IMR-90 (cell line): ENCODE measurements around the gene ZG16B. TPM values are rescaled to one million over a fixed set of nuclear protein-coding genes. Genes with fewer than 3 reads are reported as not detected.

Experiments
- ATAC-seq: fragments of 200-7000 bp; cut with Tn5 transposase; 2 replicates; pipeline ENCODE4 v1.9.1; 2020; ENCODE audit warnings: low read depth, mild to moderate bottlenecking, moderate library complexity
- BruUV-seq: library from RNA; stranded (reverse); fragments of 400-500 nt; replicated peaks from 2 replicates; lab custom pipeline; 2021; lab: Mats Ljungman, UMichigan
- CTCF ChIA-PET: fragments of 300-600 bp; formaldehyde crosslinking; extraction: SDS; loops from one replicate; lab custom pipeline; 2021; ENCODE audit warnings: antibody characterized with exemption; lab: Yijun Ruan, JAX
- POLR2A ChIA-PET: fragments of 300-600 bp; sonication (Branson Sonifier 250); formaldehyde crosslinking; loops from one replicate; lab custom pipeline; 2022; ENCODE audit warnings: antibody characterized with exemption; ENCODE audit not compliant: unreplicated experiment; lab: Charles Lee
- DNase-seq: peaks from one replicate; pipeline ENCODE4 v3.0.0; 2013
- H2AFZ ChIP-seq: replicated peaks from 2 replicates; pipeline ENCODE3; 2013; ENCODE audit warnings: low read length, mild to moderate bottlenecking; ENCODE audit not compliant: poor library complexity
- H2AK5ac ChIP-seq: 2 replicates; pipeline ENCODE4 v1.6.1; 2013; ENCODE audit warnings: low read depth, low read length, inconsistent platforms
- H2AK9ac ChIP-seq: replicated peaks from 2 replicates; pipeline ENCODE3; 2013; ENCODE audit warnings: mild to moderate bottlenecking, low read depth, low read length, moderate library complexity; ENCODE audit not compliant: poor library complexity
- H2BK120ac ChIP-seq: 2 replicates; pipeline ENCODE4 v1.6.1; 2013; ENCODE audit warnings: low read depth, low read length, inconsistent platforms
- H2BK15ac ChIP-seq: 3 replicates; pipeline ENCODE4 v1.6.1; 2013; ENCODE audit warnings: low read depth, low read length, inconsistent platforms
- H2BK20ac ChIP-seq: 2 replicates; pipeline ENCODE4 v1.6.1; 2013; ENCODE audit warnings: low read depth, mild to moderate bottlenecking, inconsistent platforms, low read length, moderate library complexity
- H2BK5ac ChIP-seq: 2 replicates; pipeline ENCODE4 v1.6.1; 2013; ENCODE audit warnings: mild to moderate bottlenecking, low read depth, low read length, inconsistent platforms; ENCODE audit not compliant: poor library complexity, severe bottlenecking
- H3K14ac ChIP-seq: replicated peaks from 2 replicates; pipeline ENCODE4 v1.6.1; 2013; ENCODE audit warnings: low read depth, low read length, inconsistent platforms
- H3K18ac ChIP-seq: 2 replicates; pipeline ENCODE4 v1.6.1; 2013; ENCODE audit warnings: low read depth, low read length, control low read depth
- H3K23ac ChIP-seq: 2 replicates; pipeline ENCODE4 v1.6.1; 2013; ENCODE audit warnings: low read depth, low read length, inconsistent platforms
- H3K27ac ChIP-seq: 2 replicates; pipeline ENCODE4 v1.5.1; 2013; ENCODE audit warnings: mild to moderate bottlenecking, control low read depth, low read length; ENCODE audit not compliant: insufficient read depth
- H3K27me3 ChIP-seq: 2 replicates; pipeline ENCODE4 v1.6.1; 2013; ENCODE audit warnings: low read length; ENCODE audit not compliant: control insufficient read depth, insufficient read depth
- H3K36me3 ChIP-seq: 2 replicates; pipeline ENCODE4 v1.6.1; 2013; ENCODE audit warnings: low read length, mixed read lengths; ENCODE audit not compliant: control insufficient read depth, insufficient read depth
- H3K4ac ChIP-seq: 2 replicates; pipeline ENCODE4 v1.6.1; 2013; ENCODE audit warnings: low read depth, low read length, inconsistent platforms
- H3K4me1 ChIP-seq: 2 replicates; pipeline ENCODE4 v1.6.1; 2013; ENCODE audit warnings: low read length, mixed read lengths; ENCODE audit not compliant: control insufficient read depth, insufficient read depth
- H3K4me2 ChIP-seq: 2 replicates; pipeline ENCODE4 v1.6.1; 2013; ENCODE audit warnings: low read depth, mild to moderate bottlenecking, control low read depth, low read length, moderate library complexity
- H3K4me3 ChIP-seq: 2 replicates; pipeline ENCODE4 v1.5.1; 2013; ENCODE audit warnings: low read depth, mild to moderate bottlenecking, control low read depth, low read length, moderate library complexity; ENCODE audit not compliant: insufficient read depth
- H3K56ac ChIP-seq: 2 replicates; pipeline ENCODE4 v1.6.1; 2013; ENCODE audit warnings: low read length, inconsistent platforms; ENCODE audit not compliant: insufficient read depth; ENCODE audit errors: extremely low read depth
- H3K79me1 ChIP-seq, 2 experiments: 2 replicates each; pipeline ENCODE4 v1.6.1; 2013; ENCODE audit warnings: low read length in 2 of 2, inconsistent platforms in 1 of 2, low read depth in 1 of 2
- H3K9ac ChIP-seq: 2 replicates; pipeline ENCODE4 v1.6.1; 2013; ENCODE audit warnings: low read depth, low read length, control low read depth
- H3K9me1 ChIP-seq: 2 replicates; pipeline ENCODE4 v1.6.1; 2013; ENCODE audit warnings: low read length, inconsistent platforms; ENCODE audit not compliant: insufficient read depth
- H3K9me3 ChIP-seq: 2 replicates; pipeline ENCODE4 v1.6.1; 2013; ENCODE audit warnings: low read length; ENCODE audit not compliant: control insufficient read depth, insufficient read depth
- H4K20me1 ChIP-seq: 2 replicates; pipeline ENCODE4 v1.6.1; 2013; ENCODE audit warnings: low read length, inconsistent platforms; ENCODE audit not compliant: insufficient read depth
- H4K5ac ChIP-seq: 2 replicates; pipeline ENCODE4 v1.6.1; 2013; ENCODE audit warnings: mild to moderate bottlenecking, low read depth, low read length, control low read depth
- H4K8ac ChIP-seq, 2 experiments: 2 replicates each; pipeline ENCODE4 v1.6.1; 2013; ENCODE audit warnings: low read depth in 2 of 2, low read length in 2 of 2, control low read depth in 1 of 2, inconsistent platforms in 1 of 2
- H4K91ac ChIP-seq: 2 replicates; pipeline ENCODE4 v1.6.1; 2013; ENCODE audit warnings: low read depth, low read length, inconsistent platforms; ENCODE audit not compliant: insufficient read depth
- BHLHE40 ChIP-seq: fragments of 150-350 bp; IDR thresholded peaks from 2 replicates; pipeline ENCODE4 v1.6.1; 2016; ENCODE audit warnings: mild to moderate bottlenecking, low read depth, low read length
- CEBPB ChIP-seq: IDR thresholded peaks from 2 replicates; pipeline ENCODE4 v1.6.1; 2012; ENCODE audit warnings: low read depth, low read length, improper control_type of control experiment
- CHD1 ChIP-seq: IDR thresholded peaks from 2 replicates; pipeline ENCODE4 v1.6.1; 2012; ENCODE audit warnings: low read depth, low read length, improper control_type of control experiment
- FOS ChIP-seq: fragments of 150-350 bp; IDR thresholded peaks from 2 replicates; pipeline ENCODE4 v1.6.1; 2016; ENCODE audit warnings: low read depth, low read length
- MAFK ChIP-seq: IDR thresholded peaks from 2 replicates; pipeline ENCODE4 v1.6.1; 2012; ENCODE audit warnings: low read depth, low read length, improper control_type of control experiment
- MAZ ChIP-seq: IDR thresholded peaks from 2 replicates; pipeline ENCODE4 v1.6.1; 2012; ENCODE audit warnings: low read depth, mild to moderate bottlenecking, low read length, improper control_type of control experiment, moderate library complexity, borderline replicate concordance
- MXI1 ChIP-seq: IDR thresholded peaks from 2 replicates; pipeline ENCODE4 v1.6.1; 2012; ENCODE audit warnings: low read depth, mild to moderate bottlenecking, low read length, moderate library complexity, borderline replicate concordance
- NFE2L2 ChIP-seq: fragments of 150-350 bp; IDR thresholded peaks from 2 replicates; pipeline ENCODE4 v1.6.1; 2016; ENCODE audit warnings: low read depth, mild to moderate bottlenecking, low read length
- POLR2A ChIP-seq: IDR thresholded peaks from 2 replicates; pipeline ENCODE4 v1.6.1; 2012; ENCODE audit warnings: mild to moderate bottlenecking, low read depth, low read length
- RAD21 ChIP-seq: IDR thresholded peaks from 2 replicates; pipeline ENCODE4 v1.6.1; 2012; ENCODE audit warnings: low read length, improper control_type of control experiment
- RCOR1 ChIP-seq: IDR thresholded peaks from 2 replicates; pipeline ENCODE4 v1.6.1; 2012; ENCODE audit warnings: mild to moderate bottlenecking, low read length, improper control_type of control experiment; ENCODE audit not compliant: insufficient replicate concordance
- RFX5 ChIP-seq: IDR thresholded peaks from 2 replicates; pipeline ENCODE4 v1.8.0; 2012; ENCODE audit warnings: low read depth, mild to moderate bottlenecking, low read length, moderate library complexity
- SMC3 ChIP-seq: fragments of 150-350 bp; IDR thresholded peaks from 2 replicates; pipeline ENCODE4 v1.6.1; 2016; ENCODE audit warnings: low read depth, mild to moderate bottlenecking, antibody characterized with exemption, low read length, moderate library complexity
- USF2 ChIP-seq: fragments of 150-350 bp; IDR thresholded peaks from 2 replicates; pipeline ENCODE4 v1.6.1; 2017; ENCODE audit warnings: mild to moderate bottlenecking, antibody characterized with exemption, low read length, low read depth
- WGBS, 2 experiments: methylation state at CpG; one replicate each; pipeline versions ENCODE4 v1.1.5 to v1.1.7; 2013; ENCODE audit warnings: missing lambda C conversion rate in 2 of 2; ENCODE audit not compliant: insufficient read length in 1 of 2; ENCODE audit errors: extremely low coverage in 2 of 2; 5-methylcytosine and 5-hydroxymethylcytosine counted together
- dilution Hi-C: fragments of 300-500 bp; cut with HindIII; formaldehyde crosslinking; loops from one replicate; pipeline ENCODE4 v1.14.3; 2018; ENCODE audit warnings: low sequenced_read_pairs; ENCODE audit not compliant: unreplicated experiment
- in situ Hi-C: fragments of 300-500 bp; cut with MboI; formaldehyde crosslinking; loops from 3 replicates; pipeline ENCODE4 v1.14.3; 2019; ENCODE audit warnings: low sequenced_read_pairs, inconsistent platforms, mixed read lengths
- intact Hi-C: fragments of 100-400 bp; cut with micrococcal nuclease; formaldehyde crosslinking; loops from 2 replicates; pipeline ENCODE4 v1.10.0; 2022
- polyA plus RNA-seq, 3 experiments: library from polyadenylated mRNA; depleted of rRNA; stranded (reverse); fragments of >200 nt; gene quantifications; 2 replicates each; pipeline ENCODE4 v1.2.3, GENCODE V29; 2012; ENCODE audit warnings: low replicate concordance in 1 of 3
- total RNA-seq: library from RNA; depleted of rRNA; stranded (reverse); fragments of >200 nt; gene quantifications from 2 replicates; pipeline ENCODE4 v1.2.3, GENCODE V29; 2012
- TF ChIP-seq, protein P1 (sequence below): fragments of 150-350 bp; IDR thresholded peaks from 2 replicates; pipeline ENCODE4 v1.6.1; 2016; ENCODE audit warnings: low read depth, mild to moderate bottlenecking, low read length, moderate library complexity, borderline replicate concordance
- TF ChIP-seq, protein P2 (sequence below): conservative IDR thresholded peaks from 2 replicates; pipeline ENCODE4 v1.5.1; 2012; ENCODE audit warnings: mild to moderate bottlenecking, low read depth, low read length, improper control_type of control experiment

The ZG16B gene
- total and polyA plus RNA-seq, 2 of the 4 experiments (the other 2 are of a cell fraction): 0.54 to 0.65 TPM

GRCh38 chr16:2843526-2843925 lies 13.4 kb downstream of the ZG16B start:
- no peak overlapping the region for H2BK5ac ChIP-seq
- no peak overlapping the region for H3K4ac ChIP-seq
- no peak overlapping the region for H3K4me3 ChIP-seq
- no peaks in the 10 kb centered on the region; the same call in 1 of the 2 replicates for H3K27me3 ChIP-seq
- peaks cover 6% of the 10 kb centered on the region for H3K9me1 ChIP-seq
- dilution Hi-C loops (no loop called here), intact Hi-C loops (no loop called here), in situ Hi-C loops (no loop called here)
- H4K8ac ChIP-seq: no peak overlapping the region
- no peak overlapping the region for H4K5ac ChIP-seq
- no peak for ATAC-seq
- no peak overlapping the region for H2BK15ac ChIP-seq
- H3K14ac ChIP-seq: no peak overlapping the region
- no peaks in the 10 kb centered on the region for H3K79me1 ChIP-seq
- no peak overlapping the region for H2BK20ac ChIP-seq
- no peak overlapping the region for H3K4me2 ChIP-seq
- no peak overlapping the region for H3K27ac ChIP-seq
- H2AK5ac ChIP-seq: no peak overlapping the region; the same call in 1 of the 2 replicates
- ChIA-PET CTCF (interaction anchor here (3.1 kb wide), 1 partner anchor 25 kb away, joined by 14 read pairs; no protein-coding TSS in a partner anchor), POLR2A (no interaction called here)
- no peak overlapping the region for H4K91ac ChIP-seq
- 89% methylated on average over 5 of the region's 8 CpGs; no CpG with 5 or more reads in 1 of the 2 experiments for WGBS, 2 experiments
- peaks cover 7% of the 10 kb centered on the region for H3K4me1 ChIP-seq
- BruUV-seq: no TSS peak
- no peak overlapping the region for H2AK9ac ChIP-seq
- H2AFZ ChIP-seq: no peak overlapping the region
- H3K23ac ChIP-seq: no peak overlapping the region
- no peak overlapping the region for H3K9ac ChIP-seq
- DNase-seq: no peak
- no peak for TF ChIP-seq MAZ
- TF ChIP-seq RFX5: no peak
- no peak for TF ChIP-seq SMC3
- no peak for TF ChIP-seq CEBPB
- TF ChIP-seq FOS: no peak
- no peak for TF ChIP-seq BHLHE40
- no peak for TF ChIP-seq CHD1
- TF ChIP-seq NFE2L2: no peak
- TF ChIP-seq MAFK: no peak
- no peak for TF ChIP-seq POLR2A
- TF ChIP-seq, protein P1, sequence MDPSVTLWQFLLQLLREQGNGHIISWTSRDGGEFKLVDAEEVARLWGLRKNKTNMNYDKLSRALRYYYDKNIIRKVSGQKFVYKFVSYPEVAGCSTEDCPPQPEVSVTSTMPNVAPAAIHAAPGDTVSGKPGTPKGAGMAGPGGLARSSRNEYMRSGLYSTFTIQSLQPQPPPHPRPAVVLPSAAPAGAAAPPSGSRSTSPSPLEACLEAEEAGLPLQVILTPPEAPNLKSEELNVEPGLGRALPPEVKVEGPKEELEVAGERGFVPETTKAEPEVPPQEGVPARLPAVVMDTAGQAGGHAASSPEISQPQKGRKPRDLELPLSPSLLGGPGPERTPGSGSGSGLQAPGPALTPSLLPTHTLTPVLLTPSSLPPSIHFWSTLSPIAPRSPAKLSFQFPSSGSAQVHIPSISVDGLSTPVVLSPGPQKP: no peak
- TF ChIP-seq USF2: no peak
- TF ChIP-seq RAD21: no peak
- TF ChIP-seq MXI1: no peak
- TF ChIP-seq, protein P2, sequence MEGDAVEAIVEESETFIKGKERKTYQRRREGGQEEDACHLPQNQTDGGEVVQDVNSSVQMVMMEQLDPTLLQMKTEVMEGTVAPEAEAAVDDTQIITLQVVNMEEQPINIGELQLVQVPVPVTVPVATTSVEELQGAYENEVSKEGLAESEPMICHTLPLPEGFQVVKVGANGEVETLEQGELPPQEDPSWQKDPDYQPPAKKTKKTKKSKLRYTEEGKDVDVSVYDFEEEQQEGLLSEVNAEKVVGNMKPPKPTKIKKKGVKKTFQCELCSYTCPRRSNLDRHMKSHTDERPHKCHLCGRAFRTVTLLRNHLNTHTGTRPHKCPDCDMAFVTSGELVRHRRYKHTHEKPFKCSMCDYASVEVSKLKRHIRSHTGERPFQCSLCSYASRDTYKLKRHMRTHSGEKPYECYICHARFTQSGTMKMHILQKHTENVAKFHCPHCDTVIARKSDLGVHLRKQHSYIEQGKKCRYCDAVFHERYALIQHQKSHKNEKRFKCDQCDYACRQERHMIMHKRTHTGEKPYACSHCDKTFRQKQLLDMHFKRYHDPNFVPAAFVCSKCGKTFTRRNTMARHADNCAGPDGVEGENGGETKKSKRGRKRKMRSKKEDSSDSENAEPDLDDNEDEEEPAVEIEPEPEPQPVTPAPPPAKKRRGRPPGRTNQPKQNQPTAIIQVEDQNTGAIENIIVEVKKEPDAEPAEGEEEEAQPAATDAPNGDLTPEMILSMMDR: no peak
- TF ChIP-seq RCOR1: no peak
- H3K18ac ChIP-seq: no peak overlapping the region
- H3K9me3 ChIP-seq: no peaks in the 10 kb centered on the region
- H3K36me3 ChIP-seq: no peaks in the 10 kb centered on the region
- H3K56ac ChIP-seq: no peak overlapping the region
- H2BK120ac ChIP-seq: no peak overlapping the region
- peaks cover 4% of the 10 kb centered on the region; the same call in 1 of the 2 replicates for H4K20me1 ChIP-seq
